GM23248 (cell line): ENCODE data around the gene NRP1. TPM values are rescaled to one million over a fixed set of nuclear protein-coding genes. Genes with fewer than 3 reads are reported as not detected.
A peak's percentile ranks its signal among the peaks of the same experiment; 100 is the strongest.

ENCODE experiments used
- DNase-seq: peaks from one replicate; pipeline ENCODE4 v3.0.0-alpha.2; 2015
- H2AFZ ChIP-seq: fragments of 200-600 bp; sonication (generic); 2 replicates; pipeline ENCODE4 v1.6.1; 2016; ENCODE audit warnings: antibody characterized with exemption
- H3F3A ChIP-seq: fragments of 200-600 bp; sonication (generic); 2 replicates; pipeline ENCODE4 v1.6.1; 2016; ENCODE audit warnings: mild to moderate bottlenecking, antibody characterized with exemption, mixed run types; ENCODE audit not compliant: insufficient read depth
- H3K27ac ChIP-seq: fragments of 200-600 bp; sonication (generic); 2 replicates; pipeline ENCODE4 v1.5.1; 2016; ENCODE audit warnings: mild to moderate bottlenecking
- H3K27me3 ChIP-seq: fragments of 200-600 bp; sonication (generic); replicated peaks from 2 replicates; pipeline ENCODE4 v1.6.1; 2016; ENCODE audit warnings: mild to moderate bottlenecking; ENCODE audit not compliant: insufficient read depth
- H3K36me3 ChIP-seq: fragments of 200-600 bp; sonication (generic); 2 replicates; pipeline ENCODE4 v1.6.1; 2016; ENCODE audit warnings: low read depth, mild to moderate bottlenecking
- H3K4me1 ChIP-seq: fragments of 200-600 bp; sonication (generic); 2 replicates; pipeline ENCODE4 v1.6.1; 2016; ENCODE audit warnings: mild to moderate bottlenecking; ENCODE audit not compliant: insufficient read depth
- H3K4me2 ChIP-seq: fragments of 200-600 bp; sonication (generic); one replicate; pipeline ENCODE4 v1.6.1; 2016; ENCODE audit warnings: mild to moderate bottlenecking; ENCODE audit not compliant: unreplicated experiment
- H3K4me3 ChIP-seq: fragments of 200-600 bp; sonication (generic); 2 replicates; pipeline ENCODE4 v1.5.1; 2016; ENCODE audit warnings: mild to moderate bottlenecking
- H3K79me2 ChIP-seq: fragments of 200-600 bp; sonication (generic); 2 replicates; pipeline ENCODE4 v1.6.1; 2016; ENCODE audit warnings: mild to moderate bottlenecking; ENCODE audit not compliant: insufficient read depth
- H3K9ac ChIP-seq: fragments of 200-600 bp; sonication (generic); 2 replicates; pipeline ENCODE4 v1.6.1; 2016; ENCODE audit warnings: mild to moderate bottlenecking
- H3K9me2 ChIP-seq: fragments of 200-600 bp; sonication (generic); 2 replicates; pipeline ENCODE4 v1.6.1; 2016; ENCODE audit warnings: mixed run types, mild to moderate bottlenecking, moderate library complexity; ENCODE audit not compliant: insufficient read depth
- H3K9me3 ChIP-seq: fragments of 200-600 bp; sonication (generic); one replicate; pipeline ENCODE4 v1.6.1; 2017; ENCODE audit warnings: low read depth
- H4K20me1 ChIP-seq: fragments of 200-600 bp; sonication (generic); 2 replicates; pipeline ENCODE4 v1.6.0; 2016; ENCODE audit not compliant: insufficient read depth
- EZH2 ChIP-seq: fragments of 200-600 bp; sonication (generic); IDR thresholded peaks from 2 replicates; pipeline ENCODE4 v1.6.1; 2018; ENCODE audit warnings: antibody characterized with exemption, mild to moderate bottlenecking; ENCODE audit not compliant: insufficient read depth, poor library complexity, severe bottlenecking
- EZH2phosphoT487 ChIP-seq: fragments of 200-600 bp; sonication (generic); IDR thresholded peaks from 2 replicates; pipeline ENCODE4 v1.6.1; 2018; ENCODE audit warnings: antibody characterized with exemption, moderate library complexity, mild to moderate bottlenecking, low read depth; ENCODE audit not compliant: insufficient read depth
- WGBS, 2 experiments: methylation state at CpG; one replicate each; pipeline ENCODE4 v1.1.6; 2015 to 2017; ENCODE audit warnings: low lambda C conversion rate in 2 of 2, low coverage in 1 of 2; ENCODE audit errors: missing lambda C conversion rate in 2 of 2; 5-methylcytosine and 5-hydroxymethylcytosine counted together
- in situ Hi-C: fragments of 300-500 bp; cut with MboI; formaldehyde crosslinking; loops from 2 replicates; pipeline ENCODE4 v1.15.0; 2020
- polyA plus RNA-seq: library from polyadenylated mRNA; unstranded; fragments of >200 nt; fragmentation: Nextera tagmentation; extraction: Ambion mirVana; gene quantifications from 2 replicates; pipeline ENCODE4 v1.2.1, GENCODE V29; 2016
- total RNA-seq: library from RNA; depleted of rRNA; stranded (reverse); fragments of >200 nt; shearing (Covaris generic); gene quantifications from 2 replicates; pipeline ENCODE4 v1.2.3, GENCODE V29; 2014

The NRP1 gene
- total and polyA plus RNA-seq, 2 experiments from 2014 or later, result 152 to 175 TPM

DNA sequence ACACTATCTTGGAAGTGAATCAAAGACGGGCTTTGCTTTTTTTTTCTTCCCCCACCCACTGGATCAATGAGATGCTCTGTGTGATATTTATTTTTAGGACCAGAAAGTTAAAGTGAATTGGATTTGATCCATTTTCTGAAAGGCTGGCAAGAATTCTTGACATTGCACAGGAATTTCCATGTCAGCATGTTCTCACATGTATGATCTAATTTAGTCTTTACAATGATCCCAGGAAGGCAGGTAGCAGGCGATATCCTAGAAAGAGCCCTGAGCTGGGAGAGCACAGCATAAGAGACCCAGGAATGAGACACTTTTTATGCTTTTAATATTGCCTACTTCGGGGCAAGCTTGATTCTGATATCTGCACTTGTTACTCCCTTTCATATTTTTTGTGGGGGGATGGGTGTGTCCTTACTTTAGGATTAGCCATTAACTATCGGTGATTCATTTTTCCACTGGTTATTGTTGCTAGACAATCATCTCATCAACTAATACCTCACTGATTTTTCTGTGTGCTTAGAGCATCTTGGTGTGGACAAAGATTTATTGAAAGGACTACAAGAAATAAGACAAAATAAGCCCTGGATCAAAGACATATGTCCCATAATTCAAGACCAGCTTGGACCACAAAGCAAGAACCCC is 58.1 kb downstream of the NRP1 start:
- H3K9ac ChIP-seq, result peak overlapping the region; percentile 61
- 65 to 66% methylated on average over 4 of the region's 4 CpGs for WGBS, 2 experiments
- peaks cover 92% of the 10 kb centered on the region for H3K79me2 ChIP-seq
- TF ChIP-seq EZH2phosphoT487, result no peak
- no peak for TF ChIP-seq EZH2
- H3K36me3 ChIP-seq, result no peaks in the 10 kb centered on the region
- H3K27ac ChIP-seq, result peak overlapping the region; percentile 82
- peaks cover 74% of the 10 kb centered on the region for H3K4me1 ChIP-seq
- no peak overlapping the region for H3K4me3 ChIP-seq
- peaks cover 75% of the 10 kb centered on the region for H3F3A ChIP-seq
- H3K27me3 ChIP-seq, result no peaks in the 10 kb centered on the region
- peak overlapping the region; percentile 5 for H3K4me2 ChIP-seq
- H4K20me1 ChIP-seq, result no peaks in the 10 kb centered on the region
- DNase-seq, result peak; percentile 43
- no peak overlapping the region for H2AFZ ChIP-seq
- in situ Hi-C loops, result no loop called here
- no peaks in the 10 kb centered on the region for H3K9me2 ChIP-seq
- no peaks in the 10 kb centered on the region for H3K9me3 ChIP-seq

DNA sequence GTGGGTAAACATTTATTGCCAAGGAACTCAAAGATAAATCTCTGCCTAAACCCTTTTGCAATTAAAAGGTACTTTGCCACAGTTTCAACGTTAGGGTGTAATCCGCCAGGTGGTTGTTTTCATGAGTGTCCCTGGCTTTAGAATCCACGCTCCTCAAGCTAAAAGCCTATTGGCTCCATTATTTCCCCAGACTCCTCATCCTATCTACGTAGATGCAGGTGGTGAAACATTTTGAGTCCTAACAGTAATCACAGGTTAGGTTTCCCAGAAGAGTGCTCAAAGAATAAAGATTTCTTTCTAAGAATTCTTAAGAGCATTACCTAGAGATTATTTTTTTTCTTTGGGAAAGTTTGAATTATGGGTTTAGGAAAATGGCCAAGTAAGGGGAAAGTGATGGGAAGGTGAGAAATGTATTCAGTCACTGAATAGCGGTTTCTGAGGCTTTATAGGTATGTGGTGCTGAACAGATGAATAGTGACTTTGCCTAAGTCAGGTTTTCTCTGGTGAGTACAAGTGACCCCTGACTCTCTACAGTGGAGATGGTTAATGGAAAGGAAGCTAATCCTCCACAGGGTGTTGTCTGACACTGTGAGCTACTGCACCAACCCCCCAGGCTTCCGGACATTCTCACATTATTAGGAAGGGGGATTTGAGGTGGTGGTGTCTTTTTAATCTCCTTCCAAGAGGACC is 60.2 kb downstream of the NRP1 start:
- no peak for TF ChIP-seq EZH2phosphoT487
- TF ChIP-seq EZH2, result no peak
- DNase-seq, result no peak
- Histone ChIP-seq H3K9me2 (no peaks in the 10 kb centered on the region), H3K9me3 (no peaks in the 10 kb centered on the region), H3F3A (peaks cover 81% of the 10 kb centered on the region), H3K9ac (peak overlapping the region; percentile 92), H3K27ac (peak overlapping the region; percentile 99), H3K4me3 (peak overlapping the region; percentile 60; the same call in 1 of the 2 replicates), H3K4me2 (peak overlapping the region; percentile 79), H2AFZ (no peak overlapping the region), H4K20me1 (no peaks in the 10 kb centered on the region), H3K27me3 (no peaks in the 10 kb centered on the region), H3K36me3 (peaks cover 16% of the 10 kb centered on the region; the same call in 1 of the 2 replicates), H3K4me1 (peaks cover 68% of the 10 kb centered on the region), H3K79me2 (peaks cover 92% of the 10 kb centered on the region)
- WGBS, 2 experiments, result 77 to 79% methylated on average over 6 of the region's 6 CpGs
- in situ Hi-C loops, result no loop called here

DNA sequence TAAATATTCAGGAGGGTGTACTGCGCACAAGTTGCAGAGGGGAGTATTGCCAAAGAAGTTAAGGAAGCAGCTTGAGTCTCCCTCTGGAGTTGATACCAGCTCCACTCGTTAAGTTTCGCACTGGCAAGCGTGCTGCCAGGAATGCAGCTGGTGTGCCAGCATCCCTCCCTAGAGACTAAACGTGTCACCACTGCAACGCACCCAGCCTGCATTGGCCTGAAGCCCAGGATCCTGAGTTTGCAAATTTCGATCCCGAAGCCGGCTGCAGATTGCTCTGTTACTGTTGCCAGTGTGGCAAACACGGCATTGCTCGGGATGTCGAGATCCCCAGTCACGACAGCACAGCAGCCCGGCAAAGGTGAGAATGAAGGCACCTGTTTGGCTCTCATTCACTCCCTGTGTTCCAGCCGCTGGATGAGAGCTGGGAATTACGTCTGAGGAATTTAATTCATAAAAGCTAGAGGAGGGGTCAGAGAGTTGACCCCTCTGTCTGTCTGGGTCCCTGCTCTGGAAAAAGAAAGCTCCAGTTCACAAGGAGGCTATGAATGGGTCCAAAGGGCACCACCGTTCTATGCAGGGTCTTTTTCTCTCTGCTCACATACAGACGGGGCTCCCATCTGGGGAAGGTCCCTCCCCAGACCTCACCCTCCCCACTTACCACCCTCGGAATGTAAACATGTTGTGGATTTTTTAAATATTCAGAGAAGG is 61.0 kb downstream of the NRP1 start:
- no peak overlapping the region for H2AFZ ChIP-seq
- TF ChIP-seq EZH2, result no peak
- no peak for TF ChIP-seq EZH2phosphoT487
- WGBS, 2 experiments, result 8% methylated on average over 18 to 19 of the region's 19 CpGs

DNA sequence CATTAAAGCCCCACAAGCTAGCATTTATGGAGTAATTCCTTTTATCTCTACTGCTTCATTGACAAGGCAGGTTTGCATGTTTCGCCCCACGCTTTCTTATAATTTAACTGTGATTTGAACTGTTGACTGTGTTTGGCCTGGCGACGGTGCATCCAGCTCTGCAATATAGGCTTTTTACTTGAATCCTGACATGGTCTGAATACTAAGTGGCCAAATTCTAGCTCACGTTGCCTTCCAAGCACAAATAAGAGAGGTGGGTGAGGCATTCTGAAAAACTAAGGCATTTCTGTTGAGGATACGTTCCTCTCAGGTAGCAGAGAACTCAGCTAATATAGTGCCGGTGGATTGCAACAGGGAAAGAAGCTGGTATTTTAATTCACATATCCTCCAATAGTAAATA is 61.8 kb downstream of the NRP1 start:
- H4K20me1 ChIP-seq, result no peaks in the 10 kb centered on the region
- H3K27me3 ChIP-seq, result no peaks in the 10 kb centered on the region
- peaks cover 69% of the 10 kb centered on the region for H3F3A ChIP-seq
- H3K27ac ChIP-seq, result peak overlapping the region; percentile 99
- DNase-seq, result no peak
- no peaks in the 10 kb centered on the region for H3K9me2 ChIP-seq
- H3K4me3 ChIP-seq, result no peak overlapping the region
- no peaks in the 10 kb centered on the region for H3K9me3 ChIP-seq
- peaks cover 92% of the 10 kb centered on the region for H3K79me2 ChIP-seq
- H2AFZ ChIP-seq, result no peak overlapping the region
- H3K36me3 ChIP-seq, result peaks cover 28% of the 10 kb centered on the region
- peaks cover 53% of the 10 kb centered on the region for H3K4me1 ChIP-seq
- 88 to 89% methylated on average over 7 of the region's 7 CpGs for WGBS, 2 experiments
- peak overlapping the region; percentile 79 for H3K4me2 ChIP-seq
- in situ Hi-C loops, result no loop called here
- H3K9ac ChIP-seq, result peak overlapping the region; percentile 92
- TF ChIP-seq EZH2 (no peak), EZH2phosphoT487 (no peak)

More for the DNA sequence above, 61.0 kb downstream of the NRP1 start:
- DNase-seq, result peak; percentile 98
- H3K4me3 ChIP-seq, result peak overlapping the region; percentile 60
- peaks cover 76% of the 10 kb centered on the region for H3F3A ChIP-seq
- peaks cover 60% of the 10 kb centered on the region for H3K4me1 ChIP-seq
- peaks cover 22% of the 10 kb centered on the region for H3K36me3 ChIP-seq
- peak overlapping the region; percentile 79 for H3K4me2 ChIP-seq
- H3K79me2 ChIP-seq, result peaks cover 92% of the 10 kb centered on the region
- H4K20me1 ChIP-seq, result no peaks in the 10 kb centered on the region
- H3K9ac ChIP-seq, result peak overlapping the region; percentile 92
- no peaks in the 10 kb centered on the region for H3K9me2 ChIP-seq
- in situ Hi-C loops, result no loop called here
- H3K27ac ChIP-seq, result peak overlapping the region; percentile 99
- H3K9me3 ChIP-seq, result no peaks in the 10 kb centered on the region
- no peaks in the 10 kb centered on the region for H3K27me3 ChIP-seq
